ENCODE data around the gene ARID3A.

Gene ARID3A

GRCh38 chr19:917323-918151 is 8.3 kb upstream of the ARID3A start, which contains the start of gene KISS1R:
TSS of gene KISS1R (plus strand) at chr19:917333. CDS start at chr19:917503, 170 bp downstream.
- DNase-seq (ENCODE audit: insufficient read length, low spot score): peak; percentile 85
- FAIRE-seq: no peak
- peak; percentile 47 for TF ChIP-seq CTCF (IDR thresholded peaks at IDR 0.05; ENCODE audit: insufficient read depth, missing control alignments)

GRCh38 chr19:918152-918437 is 7.7 kb upstream of the ARID3A start:
- no peak for FAIRE-seq
- DNase-seq (ENCODE audit: insufficient read length, low spot score): no peak
- TF ChIP-seq CTCF (IDR thresholded peaks at IDR 0.05; ENCODE audit: insufficient read depth, missing control alignments): no peak

GRCh38 chr19:918481-919198 is 7.2 kb upstream of the ARID3A start:
- DNase-seq (ENCODE audit: insufficient read length, low spot score): peak; percentile 51
- no peak for FAIRE-seq
- no peak for TF ChIP-seq CTCF (IDR thresholded peaks at IDR 0.05; ENCODE audit: insufficient read depth, missing control alignments)

- no peak for TF ChIP-seq CTCF (IDR thresholded peaks at IDR 0.05; ENCODE audit: insufficient read depth, missing control alignments)
- FAIRE-seq (no peak), DNase-seq (ENCODE audit: insufficient read length, low spot score) (no peak)
These were observed 6.4 kb upstream of the ARID3A start for GRCh38 chr19:919199-920050.

GRCh38 chr19:920051-920864 is 5.6 kb upstream of the ARID3A start:
- no peak for FAIRE-seq
- DNase-seq (ENCODE audit: insufficient read length, low spot score): no peak
- no peak for TF ChIP-seq CTCF (IDR thresholded peaks at IDR 0.05; ENCODE audit: insufficient read depth, missing control alignments)

GRCh38 chr19:924553-925086 is 1.2 kb upstream of the ARID3A start:
- DNase-seq (ENCODE audit: insufficient read length, low spot score) (no peak), FAIRE-seq (no peak)
- TF ChIP-seq CTCF (IDR thresholded peaks at IDR 0.05; ENCODE audit: insufficient read depth, missing control alignments): no peak
